Measurements from ENCODE around the gene TBC1D22A. TPM values are rescaled to one million over a fixed set of nuclear protein-coding genes. Genes with fewer than 3 reads are reported as not detected.

Gene TBC1D22A
- polyA plus RNA-seq, 2 donors, result 15.1 to 17.4 TPM

DNA sequence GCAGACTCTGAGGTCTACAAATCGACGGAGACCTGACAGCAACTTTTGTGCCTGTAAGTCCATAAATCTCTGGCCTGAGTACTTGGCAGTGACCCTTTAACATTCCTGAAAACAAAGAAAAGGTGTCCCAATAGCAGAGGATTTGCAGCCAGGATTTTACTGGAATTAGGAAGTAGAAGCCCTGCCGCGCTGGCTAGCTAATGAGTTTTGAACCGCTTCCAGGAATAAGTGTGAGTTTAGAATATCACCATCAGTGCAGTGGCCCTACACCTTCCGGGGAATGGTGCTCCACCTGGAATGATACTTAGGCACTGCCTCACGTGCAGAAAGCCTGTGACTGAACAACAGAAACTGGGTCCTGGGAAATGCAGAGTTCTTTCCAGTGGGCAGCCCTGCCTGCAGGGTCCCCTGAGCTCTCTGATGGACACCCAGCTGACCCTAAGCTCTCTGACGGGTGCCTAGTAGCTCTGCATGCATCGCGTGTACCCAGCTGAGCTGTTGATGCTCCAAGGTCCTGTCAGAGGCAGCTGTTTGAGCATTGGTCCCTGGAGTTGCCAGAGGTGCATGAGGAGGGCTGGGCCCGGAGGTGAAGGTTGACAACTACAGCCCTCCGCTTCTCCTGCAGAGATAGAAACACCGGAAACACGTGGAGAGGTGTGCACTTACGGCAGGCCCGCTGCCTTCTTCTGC is 380.9 kb downstream of the TBC1D22A start:
- peak overlapping the region; percentile 55 to 80 for H3K27ac ChIP-seq (ENCODE audit: low read depth in 2 of 2, low read length in 1 of 2)
- H3K36me3 ChIP-seq (ENCODE audit: control insufficient read depth in 2 of 2, insufficient read depth in 2 of 2, low read length in 1 of 2), result no peaks in the 10 kb centered on the region
- WGBS, 2 donors, result 53 to 63% methylated on average over 16 of the region's 16 CpGs
- H3K4me1 ChIP-seq (ENCODE audit: control insufficient read depth in 2 of 2, insufficient read depth in 2 of 2, low read length in 1 of 2), result peaks cover 0 to 16% of the 10 kb centered on the region in 2 donors
- no peaks in the 10 kb centered on the region for H3K27me3 ChIP-seq (ENCODE audit: control insufficient read depth in 1 of 2, insufficient read depth in 2 of 2, low read length in 2 of 2)
- no peaks in the 10 kb centered on the region for H3K9me3 ChIP-seq (ENCODE audit: control insufficient read depth in 2 of 2, insufficient read depth in 1 of 2, low read depth in 1 of 2, low read length in 1 of 2)
- H3K4me3 ChIP-seq (ENCODE audit: low read depth in 1 of 2, low read length in 2 of 2), result no peak overlapping the region

DNA sequence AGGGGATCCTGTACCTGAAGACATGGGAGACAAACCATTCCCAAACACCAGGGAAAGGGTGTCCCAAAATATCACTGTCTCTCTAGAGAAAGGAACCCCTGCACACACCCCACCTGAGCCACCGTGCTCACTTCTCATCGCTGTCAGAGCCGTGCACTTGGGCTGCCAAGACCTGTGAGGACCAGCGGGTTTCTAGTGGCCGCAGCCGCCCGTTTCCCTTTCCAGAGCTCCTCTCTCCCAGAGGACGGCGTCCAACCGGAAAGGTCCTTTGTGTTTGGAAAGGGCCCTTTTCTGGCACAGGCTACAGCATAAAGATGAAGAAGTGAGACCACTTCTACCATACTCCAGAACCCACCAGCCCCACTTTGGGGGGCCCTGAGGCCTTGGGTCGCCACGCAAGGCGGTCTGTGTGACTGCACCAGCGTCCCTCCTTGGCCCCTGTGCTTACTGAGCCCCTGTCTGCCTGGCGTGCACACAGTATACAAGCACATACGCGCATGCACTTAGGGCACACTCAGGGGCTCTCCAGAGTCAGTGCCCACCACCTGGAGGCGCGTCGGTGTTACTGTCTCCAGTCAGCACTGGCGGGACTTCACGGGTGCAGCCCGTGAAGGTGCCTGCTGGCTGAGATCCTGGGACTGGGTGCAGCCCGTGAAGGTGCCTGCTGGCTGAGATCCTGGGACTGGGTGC is 381.8 kb downstream of the TBC1D22A start:
- Histone ChIP-seq H3K27me3 (ENCODE audit: control insufficient read depth in 1 of 2, insufficient read depth in 2 of 2, low read length in 2 of 2) (no peaks in the 10 kb centered on the region), H3K9me3 (ENCODE audit: control insufficient read depth in 2 of 2, insufficient read depth in 1 of 2, low read depth in 1 of 2, low read length in 1 of 2) (no peaks in the 10 kb centered on the region), H3K36me3 (ENCODE audit: control insufficient read depth in 2 of 2, insufficient read depth in 2 of 2, low read length in 1 of 2) (no peaks in the 10 kb centered on the region), H3K27ac (ENCODE audit: low read depth in 2 of 2, low read length in 1 of 2) (peak overlapping the region; percentile 49 to 80), H3K4me3 (ENCODE audit: low read depth in 1 of 2, low read length in 2 of 2) (no peak overlapping the region), H3K4me1 (ENCODE audit: control insufficient read depth in 2 of 2, insufficient read depth in 2 of 2, low read length in 1 of 2) (peaks cover 0 to 16% of the 10 kb centered on the region in 2 donors)
- 64 to 68% methylated on average over 24 of the region's 24 CpGs for WGBS, 2 donors

DNA sequence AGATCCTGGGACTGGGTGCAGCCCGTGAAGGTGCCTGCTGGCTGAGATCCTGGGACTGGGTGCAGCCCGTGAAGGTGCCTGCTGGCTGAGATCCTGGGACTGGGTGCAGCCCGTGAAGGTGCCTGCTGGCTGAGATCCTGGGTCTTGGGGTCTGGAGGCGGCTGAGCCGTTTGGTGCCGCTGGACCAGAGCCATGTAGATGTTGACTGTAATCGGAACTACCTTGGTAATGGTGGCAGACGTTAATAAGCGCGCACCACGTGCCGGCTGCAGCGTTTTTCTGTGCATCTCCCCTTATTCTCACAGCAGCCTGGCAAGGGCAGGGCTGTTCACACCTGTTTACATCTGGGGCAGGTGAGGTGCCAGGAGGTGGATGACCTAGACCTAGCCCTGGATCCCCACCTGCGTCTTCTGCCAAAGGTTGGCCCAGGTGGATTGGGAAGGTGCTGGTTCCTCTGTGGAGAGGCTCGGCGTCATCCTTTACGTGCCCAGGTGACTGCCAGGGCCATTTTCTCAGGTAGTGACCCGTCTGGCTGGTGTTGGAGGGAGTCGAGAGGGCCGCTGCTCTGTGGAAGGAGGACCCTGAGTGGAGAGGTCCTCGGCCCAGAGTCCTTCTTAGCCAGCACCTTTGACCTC is 382.5 kb downstream of the TBC1D22A start:
- no peaks in the 10 kb centered on the region for H3K36me3 ChIP-seq (ENCODE audit: control insufficient read depth in 2 of 2, insufficient read depth in 2 of 2, low read length in 1 of 2)
- 56 to 61% methylated on average over 19 to 20 of the region's 21 CpGs for WGBS, 2 donors
- peak overlapping the region; percentile 63 to 91 for H3K27ac ChIP-seq (ENCODE audit: low read depth in 2 of 2, low read length in 1 of 2)
- H3K27me3 ChIP-seq (ENCODE audit: control insufficient read depth in 1 of 2, insufficient read depth in 2 of 2, low read length in 2 of 2), result no peaks in the 10 kb centered on the region
- no peaks in the 10 kb centered on the region for H3K9me3 ChIP-seq (ENCODE audit: control insufficient read depth in 2 of 2, insufficient read depth in 1 of 2, low read depth in 1 of 2, low read length in 1 of 2)
- peaks cover 0 to 16% of the 10 kb centered on the region in 2 donors for H3K4me1 ChIP-seq (ENCODE audit: control insufficient read depth in 2 of 2, insufficient read depth in 2 of 2, low read length in 1 of 2)
- no peak overlapping the region for H3K4me3 ChIP-seq (ENCODE audit: low read depth in 1 of 2, low read length in 2 of 2)

DNA sequence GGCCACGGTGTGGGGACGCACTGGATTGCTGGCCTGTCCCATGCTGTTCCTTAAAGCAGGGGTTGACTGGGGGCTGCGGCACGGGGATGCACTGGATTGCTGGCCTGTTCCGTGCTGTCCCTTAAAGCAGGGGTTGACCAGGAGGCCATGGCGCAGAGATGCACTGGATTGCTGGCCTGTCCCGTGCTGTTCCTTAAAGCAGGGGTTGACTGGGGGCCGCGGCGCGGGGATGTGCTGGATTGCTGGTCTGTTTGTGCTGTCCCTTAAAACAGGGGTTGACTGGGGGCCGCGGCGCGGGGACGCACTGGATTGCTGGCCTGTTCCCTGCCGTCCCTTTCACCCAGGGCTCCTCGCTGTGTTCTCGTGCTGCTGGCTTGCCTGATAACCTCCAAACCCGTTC is 383.4 kb downstream of the TBC1D22A start:
- Histone ChIP-seq H3K4me1 (ENCODE audit: control insufficient read depth in 2 of 2, insufficient read depth in 2 of 2, low read length in 1 of 2) (peaks cover 4 to 16% of the 10 kb centered on the region in 2 donors), H3K27me3 (ENCODE audit: control insufficient read depth in 1 of 2, insufficient read depth in 2 of 2, low read length in 2 of 2) (no peaks in the 10 kb centered on the region), H3K36me3 (ENCODE audit: control insufficient read depth in 2 of 2, insufficient read depth in 2 of 2, low read length in 1 of 2) (no peaks in the 10 kb centered on the region), H3K4me3 (ENCODE audit: low read depth in 1 of 2, low read length in 2 of 2) (no peak overlapping the region), H3K9me3 (ENCODE audit: control insufficient read depth in 2 of 2, insufficient read depth in 1 of 2, low read depth in 1 of 2, low read length in 1 of 2) (no peaks in the 10 kb centered on the region), H3K27ac (ENCODE audit: low read depth in 2 of 2, low read length in 1 of 2) (no peak overlapping the region)
- 95 to 96% methylated on average over 20 of the region's 20 CpGs for WGBS, 2 donors

GRCh38 chr22:47146391-47146790 is 383.9 kb downstream of the TBC1D22A start:
- Histone ChIP-seq H3K27me3 (ENCODE audit: control insufficient read depth in 1 of 2, insufficient read depth in 2 of 2, low read length in 2 of 2) (no peaks in the 10 kb centered on the region), H3K4me3 (ENCODE audit: low read depth in 1 of 2, low read length in 2 of 2) (no peak overlapping the region), H3K4me1 (ENCODE audit: control insufficient read depth in 2 of 2, insufficient read depth in 2 of 2, low read length in 1 of 2) (peaks cover 4 to 16% of the 10 kb centered on the region in 2 donors), H3K9me3 (ENCODE audit: control insufficient read depth in 2 of 2, insufficient read depth in 1 of 2, low read depth in 1 of 2, low read length in 1 of 2) (no peaks in the 10 kb centered on the region), H3K36me3 (ENCODE audit: control insufficient read depth in 2 of 2, insufficient read depth in 2 of 2, low read length in 1 of 2) (no peaks in the 10 kb centered on the region), H3K27ac (ENCODE audit: low read depth in 2 of 2, low read length in 1 of 2) (no peak overlapping the region)
- 87 to 94% methylated on average over 11 of the region's 11 CpGs for WGBS, 2 donors

DNA sequence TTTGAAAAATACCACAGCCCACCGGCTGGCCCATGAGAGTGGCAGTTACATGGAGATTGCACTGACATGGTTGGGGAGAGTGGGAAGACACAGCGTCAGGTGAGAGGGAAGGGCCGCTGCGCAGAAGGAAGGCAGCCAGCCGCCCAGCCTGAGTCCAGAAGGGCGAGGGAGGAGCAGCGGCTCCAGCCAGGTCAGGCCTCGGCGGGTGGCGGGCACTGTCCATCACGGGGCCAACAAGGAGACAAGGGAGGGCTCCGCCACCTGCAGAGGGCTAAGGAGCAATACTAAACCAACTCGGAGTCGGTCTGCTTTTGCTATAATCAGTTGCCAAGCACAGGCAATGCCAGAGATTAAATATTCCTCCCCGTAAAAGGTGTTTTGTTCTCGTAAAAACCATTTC is 384.5 kb downstream of the TBC1D22A start:
- H3K36me3 ChIP-seq (ENCODE audit: control insufficient read depth in 2 of 2, insufficient read depth in 2 of 2, low read length in 1 of 2), result no peaks in the 10 kb centered on the region
- H3K27ac ChIP-seq (ENCODE audit: low read depth in 2 of 2, low read length in 1 of 2), result no peak overlapping the region
- H3K4me1 ChIP-seq (ENCODE audit: control insufficient read depth in 2 of 2, insufficient read depth in 2 of 2, low read length in 1 of 2), result peaks cover 4 to 16% of the 10 kb centered on the region in 2 donors
- 94 to 97% methylated on average over 16 of the region's 16 CpGs for WGBS, 2 donors
- H3K4me3 ChIP-seq (ENCODE audit: low read depth in 1 of 2, low read length in 2 of 2), result no peak overlapping the region
- no peaks in the 10 kb centered on the region for H3K9me3 ChIP-seq (ENCODE audit: control insufficient read depth in 2 of 2, insufficient read depth in 1 of 2, low read depth in 1 of 2, low read length in 1 of 2)
- no peaks in the 10 kb centered on the region for H3K27me3 ChIP-seq (ENCODE audit: control insufficient read depth in 1 of 2, insufficient read depth in 2 of 2, low read length in 2 of 2)

GRCh38 chr22:47147572-47147971 is 385.1 kb downstream of the TBC1D22A start:
- Histone ChIP-seq H3K4me3 (ENCODE audit: low read depth in 1 of 2, low read length in 2 of 2) (no peak overlapping the region), H3K4me1 (ENCODE audit: control insufficient read depth in 2 of 2, insufficient read depth in 2 of 2, low read length in 1 of 2) (peaks cover 4 to 16% of the 10 kb centered on the region in 2 donors), H3K27me3 (ENCODE audit: control insufficient read depth in 1 of 2, insufficient read depth in 2 of 2, low read length in 2 of 2) (no peaks in the 10 kb centered on the region), H3K9me3 (ENCODE audit: control insufficient read depth in 2 of 2, insufficient read depth in 1 of 2, low read depth in 1 of 2, low read length in 1 of 2) (no peaks in the 10 kb centered on the region), H3K36me3 (ENCODE audit: control insufficient read depth in 2 of 2, insufficient read depth in 2 of 2, low read length in 1 of 2) (no peaks in the 10 kb centered on the region), H3K27ac (ENCODE audit: low read depth in 2 of 2, low read length in 1 of 2) (no peak overlapping the region)
- WGBS, 2 donors, result 94 to 95% methylated on average over 13 of the region's 13 CpGs

- H3K36me3 ChIP-seq (ENCODE audit: control insufficient read depth in 2 of 2, insufficient read depth in 2 of 2, low read length in 1 of 2), result no peaks in the 10 kb centered on the region
- H3K4me3 ChIP-seq (ENCODE audit: low read depth in 1 of 2, low read length in 2 of 2), result no peak overlapping the region
- peaks cover 4 to 14% of the 10 kb centered on the region in 2 donors for H3K4me1 ChIP-seq (ENCODE audit: control insufficient read depth in 2 of 2, insufficient read depth in 2 of 2, low read length in 1 of 2)
- H3K27ac ChIP-seq (ENCODE audit: low read depth in 2 of 2, low read length in 1 of 2), result no peak overlapping the region
- no peaks in the 10 kb centered on the region for H3K27me3 ChIP-seq (ENCODE audit: control insufficient read depth in 1 of 2, insufficient read depth in 2 of 2, low read length in 2 of 2)
- H3K9me3 ChIP-seq (ENCODE audit: control insufficient read depth in 2 of 2, insufficient read depth in 1 of 2, low read depth in 1 of 2, low read length in 1 of 2), result no peaks in the 10 kb centered on the region
- WGBS, 2 donors, result 89 to 90% methylated on average over 3 of the region's 3 CpGs
Measured at GRCh38 chr22:47148510-47148909, 386.1 kb downstream of the TBC1D22A start.

DNA sequence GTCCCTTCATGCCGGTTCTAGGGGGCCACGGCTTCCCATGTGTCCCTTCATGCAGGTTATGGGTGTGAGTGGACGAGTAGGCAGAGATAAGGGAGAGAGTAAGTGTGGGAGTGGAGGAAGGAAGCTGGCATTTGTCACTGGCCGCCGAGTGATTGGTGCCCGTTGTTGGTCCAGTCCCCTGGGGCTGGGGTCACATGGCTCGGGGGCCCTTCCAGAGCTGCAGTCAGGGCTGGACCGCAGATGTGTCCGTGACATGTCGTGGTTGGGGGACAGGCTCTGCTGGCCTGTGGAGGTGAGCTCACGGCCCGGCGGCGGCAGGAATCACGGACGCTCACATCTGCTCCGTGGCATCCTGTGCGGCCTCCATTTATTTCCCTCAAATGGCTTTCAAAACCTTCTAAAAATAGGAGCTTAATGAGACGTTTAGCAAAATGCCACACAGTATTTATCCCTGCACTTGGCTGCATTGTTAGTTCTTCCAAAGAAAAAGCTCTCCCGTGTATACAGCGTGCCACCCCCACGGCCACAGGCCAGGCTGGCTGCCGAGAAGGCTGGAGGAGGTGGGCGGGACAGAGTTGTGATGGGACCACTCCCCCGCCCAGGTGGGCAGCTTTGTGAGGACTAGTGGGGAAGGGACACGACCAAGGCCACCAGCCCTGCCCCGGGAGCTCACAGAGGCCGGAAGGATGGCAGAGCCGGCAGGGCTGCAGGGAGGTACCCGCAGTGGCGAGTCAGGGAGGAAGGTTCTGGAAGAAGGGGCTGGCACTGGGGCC is 386.7 kb downstream of the TBC1D22A start:
- Histone ChIP-seq H3K4me1 (ENCODE audit: control insufficient read depth in 2 of 2, insufficient read depth in 2 of 2, low read length in 1 of 2) (peaks cover 4 to 7% of the 10 kb centered on the region in 2 donors), H3K4me3 (ENCODE audit: low read depth in 1 of 2, low read length in 2 of 2) (no peak overlapping the region), H3K9me3 (ENCODE audit: control insufficient read depth in 2 of 2, insufficient read depth in 1 of 2, low read depth in 1 of 2, low read length in 1 of 2) (no peaks in the 10 kb centered on the region), H3K36me3 (ENCODE audit: control insufficient read depth in 2 of 2, insufficient read depth in 2 of 2, low read length in 1 of 2) (no peaks in the 10 kb centered on the region), H3K27me3 (ENCODE audit: control insufficient read depth in 1 of 2, insufficient read depth in 2 of 2, low read length in 2 of 2) (no peaks in the 10 kb centered on the region), H3K27ac (ENCODE audit: low read depth in 2 of 2, low read length in 1 of 2) (no peak overlapping the region)
- WGBS, 2 donors, result 79 to 83% methylated on average over 31 of the region's 31 CpGs
